SK-N-MC (cell line): Measurements from ENCODE around the gene LTK.

Experiments
- EZH2 ChIP-seq: fragments of 200-600 bp; sonication (generic); IDR thresholded peaks from one replicate; pipeline ENCODE4 v1.6.1; 2017; ENCODE audit warnings: antibody characterized with exemption
- FOXP2 ChIP-seq: optimal IDR thresholded peaks from 2 replicates; pipeline ENCODE3; 2011; ENCODE audit warnings: mild to moderate bottlenecking, moderate library complexity; ENCODE audit not compliant: insufficient read depth; ENCODE audit errors: extremely low read length, control extremely low read depth

DNA sequence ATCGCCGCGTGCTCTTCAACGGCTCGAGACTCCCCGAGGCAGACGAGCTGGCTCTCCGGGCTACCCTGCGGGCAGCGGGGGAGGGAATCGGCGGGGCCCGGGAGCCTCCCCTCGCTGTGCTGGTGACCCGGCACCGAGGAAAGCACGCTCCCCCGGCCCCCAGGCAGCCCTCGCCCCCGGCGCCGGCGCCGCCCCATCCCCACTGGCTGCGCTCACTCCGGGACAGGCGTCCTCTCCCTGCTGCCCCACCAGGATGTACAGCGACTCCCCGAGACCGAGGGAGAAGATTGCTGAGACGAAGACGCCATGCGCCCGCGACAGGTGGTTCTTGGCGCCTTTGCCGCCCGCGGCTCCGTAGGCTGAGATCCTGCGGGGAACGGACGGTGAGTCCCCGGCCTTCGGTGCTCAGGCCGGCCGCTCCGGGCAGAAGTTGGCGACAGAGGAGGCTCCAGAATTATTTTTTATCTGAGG lies 1.7 kb downstream of the LTK start:
- no peak for TF ChIP-seq EZH2
- no peak for TF ChIP-seq FOXP2
